HG03442 (cell line): ENCODE measurements around the gene JAK3.

Source experiments
- ATAC-seq: cut with Tn5 transposase; IDR thresholded peaks from one replicate; pipeline ENCODE4 v1.9.1; 2021; ENCODE audit warnings: mild to moderate bottlenecking, moderate library complexity; ENCODE audit not compliant: unreplicated experiment

Gene JAK3

DNA sequence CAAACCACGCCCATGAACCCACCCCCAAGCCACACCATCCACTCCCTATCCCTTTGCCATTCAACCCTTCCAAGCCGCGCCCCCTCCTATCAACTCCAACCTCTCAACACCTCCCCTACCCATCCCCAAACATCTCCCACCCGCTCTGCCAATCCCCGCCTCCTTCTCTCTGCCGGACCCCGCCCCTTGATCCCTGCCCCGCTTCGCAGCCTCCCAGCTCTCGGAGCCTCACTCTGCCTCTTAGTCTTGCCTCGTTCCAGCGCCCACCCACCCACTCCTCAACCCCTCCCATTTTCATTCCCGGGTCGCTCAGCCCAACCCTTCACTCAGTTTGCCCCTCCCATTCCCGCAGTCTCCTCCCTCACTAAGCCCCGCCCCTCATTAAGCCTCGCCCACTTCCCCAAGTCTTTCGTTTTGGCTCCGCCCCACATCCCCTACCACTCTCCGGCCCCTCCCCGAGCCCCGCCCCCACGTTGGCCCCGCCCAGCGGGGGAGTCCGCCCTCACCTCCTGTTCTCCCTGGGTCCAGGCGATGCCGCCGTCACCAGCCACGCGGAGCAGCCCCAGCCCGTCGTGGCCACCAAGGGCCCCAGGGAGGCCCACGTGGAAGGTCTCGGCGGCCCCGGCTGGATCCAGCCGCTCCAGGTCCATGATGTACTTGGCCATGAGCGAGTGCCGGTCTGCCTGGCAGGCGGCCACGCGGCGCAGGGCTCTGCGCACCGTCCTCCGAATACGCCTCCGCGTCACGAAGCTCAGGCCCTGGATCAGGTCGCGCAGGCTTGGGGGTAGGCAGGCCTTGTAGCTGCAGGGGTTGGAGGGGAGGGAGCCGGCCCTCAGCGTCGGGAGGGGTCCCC, 5.7 kb downstream of the JAK3 start:
- no peak for ATAC-seq

DNA sequence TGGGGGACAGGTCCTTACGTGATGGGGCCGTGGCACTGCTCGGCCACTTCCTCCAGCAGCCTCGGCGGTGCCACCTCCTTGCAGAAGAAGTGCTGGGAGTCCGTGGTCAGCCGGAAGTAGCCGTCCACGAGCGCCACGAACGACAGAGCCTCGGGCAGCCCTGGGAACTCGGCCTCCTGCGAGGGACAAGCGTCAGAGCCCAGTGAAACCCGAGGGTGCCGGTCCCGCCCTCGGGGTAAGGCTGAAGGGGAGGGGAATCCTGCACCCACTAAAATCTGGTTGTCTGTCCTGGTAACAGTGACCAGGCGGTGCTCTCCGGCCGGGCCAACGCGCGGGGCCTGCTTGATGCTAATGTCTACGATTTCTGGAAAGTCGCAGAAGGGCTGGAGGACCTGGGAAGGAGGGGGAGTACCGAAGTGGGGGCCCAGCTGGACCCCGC, 6.4 kb downstream of the JAK3 start:
- no peak for ATAC-seq

DNA sequence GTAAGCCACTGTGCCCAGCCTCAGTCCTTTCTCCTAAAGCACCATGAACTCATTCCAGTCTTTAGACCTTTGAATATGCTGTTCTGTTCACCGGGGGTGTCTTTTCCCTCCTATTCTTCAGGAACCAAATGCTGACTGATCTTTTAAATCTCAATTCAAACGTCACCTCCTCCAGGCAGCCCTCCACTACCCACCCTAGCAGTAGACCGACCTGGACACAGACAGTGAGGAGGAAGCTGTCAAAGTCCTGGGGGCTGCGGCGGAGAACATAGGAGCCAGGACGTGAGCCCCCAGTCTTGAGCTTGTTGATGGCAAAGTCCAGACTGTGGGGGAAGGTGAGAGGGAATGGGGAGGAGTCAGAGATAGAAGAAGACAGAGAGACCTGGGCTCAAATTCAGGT, 7.8 kb downstream of the JAK3 start:
- ATAC-seq, result no peak

DNA sequence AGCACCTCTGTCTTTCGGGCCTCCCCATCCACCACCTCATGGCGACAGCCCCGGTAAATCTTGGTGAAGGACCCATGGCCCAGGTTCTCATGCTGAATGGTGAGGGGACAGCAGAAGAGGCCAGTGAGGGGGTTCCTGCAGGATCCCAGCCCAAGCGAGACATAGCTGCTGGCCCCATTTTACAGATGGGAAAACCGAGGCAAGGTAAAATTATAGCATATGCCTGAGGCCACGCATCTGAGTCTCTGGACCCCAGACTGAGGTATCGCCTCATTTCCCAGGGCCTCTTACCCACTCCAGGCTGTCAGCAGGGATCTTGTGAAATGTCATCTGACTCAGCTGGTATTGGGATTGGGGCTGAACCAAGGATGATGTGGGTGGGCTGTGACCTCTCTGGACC, 9.8 kb downstream of the JAK3 start:
- ATAC-seq, result no peak

DNA sequence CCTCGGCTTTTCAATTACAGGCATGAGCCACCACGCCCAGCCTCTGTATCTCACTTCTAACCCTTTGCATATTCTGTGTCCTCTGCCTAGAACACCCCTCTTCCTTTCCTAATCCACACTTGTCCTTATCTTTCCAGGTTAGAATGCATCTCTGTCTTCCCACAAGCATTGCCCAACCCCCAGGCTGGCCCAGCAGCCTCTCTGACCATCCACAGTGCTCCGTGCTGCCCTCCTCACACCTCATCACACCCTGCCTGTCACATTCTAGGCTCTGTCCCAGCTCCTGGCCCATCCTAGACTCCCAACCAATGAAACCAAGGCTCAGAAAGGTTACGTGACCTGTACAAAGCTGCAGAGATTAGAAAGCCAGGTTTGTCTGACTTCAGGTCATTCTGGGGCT, 11.3 kb downstream of the JAK3 start:
- no peak for ATAC-seq

DNA sequence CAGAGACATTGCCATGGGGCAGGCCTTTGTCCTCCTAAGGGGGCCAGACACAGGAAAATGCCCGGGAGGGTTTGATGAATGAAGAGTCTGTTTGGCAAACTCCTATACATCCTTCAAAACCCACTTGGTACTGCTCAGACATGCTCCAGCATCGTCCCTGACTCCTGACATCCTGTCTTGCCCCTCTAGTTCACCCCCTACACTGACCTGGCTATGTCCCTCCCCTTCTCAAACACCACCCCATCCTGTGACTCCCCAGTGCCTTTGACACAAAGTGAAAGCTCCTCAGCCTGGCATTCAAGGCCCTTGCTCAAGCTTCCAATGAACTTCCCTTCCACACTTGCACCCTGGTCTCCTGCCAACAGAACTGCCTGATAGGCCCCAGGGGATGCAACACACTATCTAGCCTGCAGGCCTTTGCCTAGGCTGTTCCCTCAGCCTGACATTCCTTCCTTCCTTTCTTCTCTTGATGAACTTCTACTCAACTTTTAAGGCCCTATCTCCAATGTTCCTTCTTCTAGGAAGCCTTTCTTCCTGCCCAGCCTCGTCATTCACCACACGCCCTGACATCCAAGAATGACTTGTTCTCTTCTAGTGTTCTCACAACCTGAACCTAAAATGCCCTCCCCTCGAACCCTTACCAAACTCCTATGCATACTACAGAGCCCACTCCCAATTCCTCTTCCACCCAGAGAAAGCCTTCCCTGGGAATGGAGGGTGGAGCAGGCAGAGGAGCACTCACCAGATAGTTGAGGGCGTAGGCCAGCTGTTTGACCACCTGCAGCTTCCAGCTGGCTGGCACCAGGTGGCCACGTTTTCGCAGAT, 12.4 kb downstream of the JAK3 start:
- no peak for ATAC-seq

DNA sequence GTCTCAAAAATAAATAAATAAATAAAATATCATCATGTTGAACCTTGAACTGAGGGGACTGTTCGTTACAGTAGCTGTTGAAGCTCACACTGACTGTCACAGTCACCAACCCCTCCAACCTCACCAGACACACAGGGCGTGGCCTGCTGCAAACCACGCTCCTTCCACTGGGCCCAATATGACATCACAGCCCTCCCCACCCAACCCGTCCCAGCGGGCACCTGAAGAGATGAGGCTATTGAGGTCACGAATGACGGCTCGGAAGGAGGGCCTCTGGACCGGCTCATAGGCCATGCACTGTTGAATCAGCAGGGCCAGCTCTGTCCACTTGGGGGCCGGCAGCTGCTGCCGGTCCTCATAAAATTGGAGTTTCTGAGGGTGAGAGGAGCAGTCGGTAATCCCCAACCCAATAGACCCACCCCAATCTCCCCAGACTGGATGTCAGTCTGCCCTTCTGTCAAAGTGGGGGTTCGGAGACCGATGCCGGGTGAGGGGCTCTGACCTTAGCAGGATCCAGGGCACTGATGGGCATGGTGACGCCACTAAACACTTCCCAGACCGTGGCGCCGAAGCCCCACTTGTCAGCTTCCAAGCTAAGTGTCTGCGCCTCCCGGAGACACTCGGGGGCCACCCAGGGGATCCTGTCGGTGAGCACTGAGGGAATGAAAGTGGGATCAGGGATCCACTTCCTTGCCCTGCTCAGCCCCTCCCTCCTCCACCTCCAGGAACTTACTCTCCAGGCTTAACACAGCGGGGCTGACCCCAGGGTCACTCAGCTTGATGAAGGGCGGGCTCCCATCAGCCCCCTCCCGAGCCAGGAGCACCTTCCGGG, 13.2 kb downstream of the JAK3 start:
- ATAC-seq, result no peak

DNA sequence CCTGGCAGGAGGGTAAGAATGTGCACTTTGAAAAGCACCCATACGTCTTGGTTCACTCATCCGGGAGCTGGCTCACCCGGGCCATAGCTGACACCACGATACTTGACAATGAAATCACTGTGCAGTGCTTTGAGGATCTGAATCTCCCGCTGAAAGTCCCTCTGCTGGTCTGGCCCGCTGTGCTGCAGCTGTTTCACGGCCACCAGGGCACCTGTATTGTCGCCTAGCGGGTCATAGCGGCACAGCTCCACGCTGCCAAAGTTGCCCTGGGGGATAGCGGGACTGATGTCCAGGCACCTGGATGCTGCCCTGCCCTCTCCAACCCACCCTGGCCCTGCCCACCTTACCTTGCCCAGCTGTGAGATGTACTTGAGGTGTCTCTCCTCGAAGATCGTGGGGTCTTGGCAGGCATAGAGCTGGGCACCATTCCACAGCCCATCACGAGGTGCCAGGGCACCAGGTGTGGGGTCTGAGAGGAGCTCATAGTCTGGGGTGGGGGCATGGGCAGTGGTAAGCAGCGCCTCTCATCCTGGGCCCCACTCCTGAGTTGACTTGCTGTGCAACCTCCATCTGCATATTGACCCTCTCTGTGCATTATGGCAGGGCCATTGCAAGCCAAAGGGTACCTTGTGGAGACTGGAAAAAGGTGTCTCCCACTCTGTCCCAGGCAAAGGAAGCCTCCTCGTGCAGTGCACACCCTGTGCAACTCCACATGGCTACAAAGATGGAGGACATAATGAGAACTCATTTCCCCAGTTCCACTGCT, 15.2 kb downstream of the JAK3 start:
- ATAC-seq, result no peak

DNA sequence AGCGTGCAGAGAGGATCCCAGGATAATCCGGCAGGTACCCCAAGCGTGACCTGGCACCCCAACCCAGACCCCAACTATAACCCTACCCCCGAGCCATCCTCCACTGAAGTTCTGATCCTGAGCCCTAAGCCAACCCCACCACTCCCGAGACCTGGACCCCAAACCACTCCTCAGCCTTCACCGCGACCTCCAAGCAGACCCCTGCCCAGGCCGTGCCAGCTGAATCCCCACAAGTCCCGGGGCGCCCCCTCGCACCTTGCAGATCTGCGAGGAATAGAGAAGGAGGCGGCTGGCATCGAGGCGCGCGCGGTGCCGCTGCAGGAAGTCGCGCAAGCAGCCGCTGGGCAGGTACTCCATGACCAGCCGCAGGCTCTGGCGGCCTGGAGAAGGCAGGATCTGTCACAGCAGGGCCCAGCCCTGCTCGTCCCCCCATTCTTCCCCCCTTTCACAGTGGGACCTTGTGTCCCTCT, 16.3 kb downstream of the JAK3 start:
- ATAC-seq, result no peak

DNA sequence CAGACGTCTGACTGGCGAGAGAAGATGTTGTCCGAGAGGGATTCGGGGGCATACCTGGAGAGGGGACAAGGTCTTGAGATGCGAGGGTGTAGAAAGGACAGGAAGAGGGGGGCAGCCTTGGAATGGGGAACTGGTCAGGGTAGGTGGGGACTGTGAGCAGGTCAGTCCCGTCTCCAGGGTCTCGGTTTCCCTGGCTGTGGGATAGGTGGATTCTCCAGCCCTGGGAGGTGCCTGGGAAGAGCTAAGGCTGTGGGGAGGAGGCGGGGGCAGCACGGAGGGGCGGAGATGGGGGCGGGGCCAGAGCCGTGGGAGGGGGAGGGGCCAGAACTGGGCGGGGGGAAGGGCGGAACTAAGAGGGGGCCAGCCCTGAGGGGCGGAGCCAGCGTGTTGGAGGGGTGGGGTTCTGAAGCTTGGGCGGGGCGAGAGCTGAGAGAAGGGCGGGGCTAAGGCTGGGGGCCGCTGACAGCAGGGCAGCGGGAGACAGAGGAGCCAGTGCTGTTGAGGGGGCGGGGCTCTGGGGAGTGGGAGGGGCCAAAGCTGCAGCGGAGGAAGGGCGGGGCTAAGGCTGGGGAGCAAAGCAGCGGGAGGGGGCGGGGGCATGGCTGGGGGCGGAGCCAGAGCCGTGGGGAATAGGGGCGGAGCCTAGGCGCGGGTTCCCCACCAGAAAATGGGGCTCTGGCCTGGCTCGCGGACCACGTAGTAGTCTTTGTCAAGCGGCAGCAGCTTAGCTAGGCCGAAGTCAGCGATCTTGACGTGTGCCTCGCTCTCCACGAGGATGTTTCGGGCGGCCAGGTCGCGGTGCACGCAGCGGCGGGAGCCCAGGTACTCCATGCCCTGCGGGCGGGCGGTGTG, 17.0 kb downstream of the JAK3 start:
- ATAC-seq, result no peak

DNA sequence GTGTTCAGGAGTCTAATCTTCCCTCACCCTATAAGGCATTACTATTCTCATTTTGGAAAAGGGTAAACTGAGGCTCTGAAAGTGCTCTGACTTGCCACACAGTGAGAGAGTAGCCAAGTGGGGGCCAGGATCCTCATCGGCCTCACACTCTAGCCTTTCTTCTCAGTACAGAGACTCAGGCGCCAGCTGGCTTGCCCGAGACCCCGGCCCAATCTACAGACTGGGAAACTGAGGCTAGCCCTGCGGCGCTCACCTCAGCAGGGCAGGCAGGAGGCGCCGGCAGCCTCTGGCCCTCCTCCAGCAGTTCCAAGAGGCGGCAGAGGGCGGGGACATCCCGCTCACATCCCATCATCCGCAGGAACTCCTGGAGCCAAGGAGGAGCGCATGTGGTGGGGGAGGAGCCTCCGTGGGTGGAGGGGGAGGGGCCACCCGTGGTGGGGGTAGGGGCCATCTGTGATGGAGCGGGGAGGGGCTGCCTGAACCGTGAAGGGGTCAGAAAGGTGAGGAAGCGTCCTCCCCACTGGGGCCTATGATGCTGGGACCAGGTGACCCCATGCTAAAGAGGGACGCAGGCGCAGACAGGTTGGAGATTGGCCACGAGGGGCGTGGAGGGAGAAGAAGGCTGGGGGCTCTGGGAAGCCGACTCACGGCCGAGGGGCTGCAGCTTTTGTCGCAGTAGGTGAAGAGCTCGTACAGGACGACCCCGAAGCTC, 17.8 kb downstream of the JAK3 start:
- no peak for ATAC-seq

DNA sequence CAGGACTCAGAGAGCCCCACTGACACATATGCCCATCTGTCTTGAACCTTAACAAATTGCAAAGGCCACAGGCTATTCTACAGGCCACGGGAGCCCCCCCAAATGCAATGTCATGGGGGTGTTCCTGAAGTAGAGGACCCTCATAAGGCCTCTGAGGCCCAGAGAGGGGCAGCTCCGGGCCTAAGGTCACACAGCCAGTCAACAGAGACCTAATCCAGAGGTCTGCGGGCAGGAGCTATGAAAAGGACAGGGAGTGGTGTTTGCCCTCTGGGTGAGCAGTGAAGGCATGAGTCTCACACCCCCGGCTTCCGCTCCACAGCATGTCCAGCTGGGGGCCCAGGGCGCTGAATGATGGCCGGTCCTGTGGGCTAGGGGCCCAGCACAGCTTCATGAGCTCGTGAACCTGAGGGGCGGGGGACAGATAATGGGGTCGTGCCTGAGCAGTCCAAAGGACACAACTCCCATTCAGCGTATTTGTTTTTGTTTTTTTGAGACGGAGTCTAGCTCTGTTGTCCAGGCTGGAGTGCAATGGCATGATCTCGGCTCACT, 21.2 kb downstream of the JAK3 start:
- no peak for ATAC-seq

DNA sequence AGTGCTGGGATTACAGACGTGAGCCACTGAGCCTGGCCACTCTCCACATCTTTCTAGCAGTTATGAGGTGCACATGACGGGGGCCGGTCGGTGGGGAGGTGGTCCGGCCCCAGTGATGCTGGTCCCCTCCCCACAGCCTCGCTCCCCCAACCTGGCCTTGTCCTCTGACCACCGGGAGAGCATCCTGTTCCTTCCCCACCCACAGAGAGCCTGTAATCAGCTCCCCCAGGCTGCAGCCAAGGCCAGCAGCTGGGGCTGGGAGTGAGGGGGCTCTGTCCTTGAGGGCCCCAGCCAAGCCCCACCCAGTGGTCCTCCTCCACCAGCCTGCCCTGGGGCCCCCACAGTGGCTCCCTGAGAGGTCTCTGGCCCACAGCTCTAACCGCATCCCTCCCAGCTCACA, 23.4 kb downstream of the JAK3 start:
- ATAC-seq, result no peak

DNA sequence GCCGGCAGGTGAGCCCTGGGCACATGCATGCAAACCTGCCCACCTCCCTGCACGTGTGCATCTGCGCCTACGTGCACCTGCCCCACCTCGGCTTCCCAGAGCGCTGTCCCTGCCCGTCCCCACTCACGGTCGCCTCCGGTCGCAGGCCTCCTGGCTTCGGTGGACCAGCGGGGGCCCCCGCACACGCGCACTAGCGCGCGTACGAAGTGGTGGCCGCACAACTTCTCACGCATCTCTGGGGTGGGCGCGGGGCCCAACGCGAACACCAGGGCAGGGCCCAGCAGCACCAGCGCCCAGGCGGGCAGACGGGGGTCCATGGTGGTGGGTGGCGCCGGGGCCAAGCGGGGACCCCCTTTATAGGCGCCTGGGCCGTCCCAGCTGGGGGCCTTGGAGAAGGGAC, 26.6 kb downstream of the JAK3 start, which contains the start of gene INSL3:
Gene INSL3 (minus strand): TSS at position 330 of the 400 bp plus-strand sequence. CDS start 13 bp downstream, at position 317.
- ATAC-seq, result no peak

DNA sequence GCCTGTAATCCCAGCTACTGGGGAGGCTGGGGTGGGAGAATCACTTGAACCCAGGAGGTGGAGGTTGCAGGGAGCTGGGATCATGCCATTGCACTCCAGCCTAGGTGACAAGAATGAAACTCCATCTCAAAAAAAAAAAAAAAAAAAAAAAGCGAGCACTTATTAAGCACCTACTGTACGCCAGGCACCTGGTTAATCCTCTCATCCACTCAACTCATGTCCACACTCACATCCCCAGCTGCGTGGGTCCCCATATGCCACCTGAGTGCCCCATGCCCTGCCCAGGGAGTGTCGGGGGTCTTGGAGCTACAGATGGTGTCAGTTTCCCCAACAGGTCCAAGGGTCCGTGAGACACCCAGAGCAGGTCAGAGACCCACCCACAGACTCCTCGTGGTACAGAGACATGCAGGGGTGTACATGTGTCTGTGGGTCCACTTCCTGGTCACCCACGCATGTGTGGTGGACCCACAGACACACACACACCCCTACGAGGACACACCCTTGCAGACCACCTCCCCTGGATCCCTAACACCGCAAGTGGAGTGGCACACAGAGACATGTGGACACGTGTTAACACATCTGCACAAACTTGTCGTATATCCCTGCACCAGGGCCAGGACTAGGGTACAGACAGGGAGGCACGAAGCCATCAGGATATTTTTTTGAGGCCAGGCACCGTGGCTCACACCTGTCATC, 30.0 kb downstream of the JAK3 start:
- no peak for ATAC-seq

DNA sequence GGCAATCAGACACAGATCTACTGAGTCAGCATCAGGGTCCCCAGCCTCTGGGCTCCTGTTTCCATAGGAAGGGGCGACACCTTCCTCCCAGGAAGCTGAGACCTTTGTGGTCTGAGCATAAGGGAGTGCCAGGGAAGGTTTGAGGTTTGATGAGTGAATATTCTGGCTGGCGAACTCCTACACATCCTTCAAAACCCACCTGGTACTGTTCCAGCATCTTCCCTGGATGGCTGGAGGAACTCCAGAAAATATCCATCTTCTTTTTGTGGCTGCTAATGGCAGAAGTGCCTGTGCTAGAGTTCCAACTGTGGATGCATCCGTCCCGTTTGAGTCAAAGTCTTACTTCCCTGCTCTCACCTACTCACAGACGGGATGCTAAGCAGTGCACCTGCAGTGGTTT, 35.7 kb downstream of the JAK3 start:
- ATAC-seq, result no peak

DNA sequence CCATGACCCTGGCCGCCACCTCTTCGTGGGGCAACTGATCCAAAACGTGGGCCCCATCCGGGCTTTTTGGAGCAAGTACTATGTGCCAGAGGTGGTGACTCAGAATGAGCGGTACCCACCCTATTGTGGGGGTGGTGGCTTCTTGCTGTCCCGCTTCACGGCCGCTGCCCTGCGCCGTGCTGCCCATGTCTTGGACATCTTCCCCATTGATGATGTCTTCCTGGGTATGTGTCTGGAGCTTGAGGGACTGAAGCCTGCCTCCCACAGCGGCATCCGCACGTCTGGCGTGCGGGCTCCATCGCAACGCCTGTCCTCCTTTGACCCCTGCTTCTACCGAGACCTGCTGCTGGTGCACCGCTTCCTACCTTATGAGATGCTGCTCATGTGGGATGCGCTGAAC, 36.1 kb downstream of the JAK3 start:
- ATAC-seq, result no peak

DNA sequence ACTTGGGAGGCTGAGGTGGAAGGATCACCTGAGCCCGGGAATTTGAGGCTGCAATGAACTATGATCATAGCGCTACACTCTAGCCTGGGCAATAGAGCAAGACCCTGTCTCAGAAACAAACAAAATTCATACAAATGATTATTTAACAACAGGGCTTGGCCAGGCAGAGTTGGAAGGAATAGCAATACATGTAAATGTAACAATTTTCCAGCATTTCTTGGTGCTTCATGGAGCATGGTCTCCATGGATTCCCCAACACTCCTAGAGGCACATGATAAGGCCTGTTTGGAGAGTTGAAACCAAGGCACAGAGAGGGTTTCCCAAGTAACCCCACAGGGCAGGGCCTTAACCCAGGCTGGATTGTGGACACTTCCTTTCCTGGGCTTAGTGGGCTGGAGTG, 36.7 kb downstream of the JAK3 start:
- no peak for ATAC-seq
